Lung (tissue), 12 donors: ENCODE data around the gene GFAP. TPM values are rescaled to one million over a fixed set of nuclear protein-coding genes. Genes with fewer than 3 reads are reported as not detected.

Experiments used
- ATAC-seq: fragments of 200-7000 bp; cut with Tn5 transposase; one replicate; pipeline ENCODE4 v1.9.1; 2020; ENCODE audit warnings: moderate number of reproducible peaks; ENCODE audit not compliant: insufficient read depth, low FRiP score
- DNase-seq, 3 donors: peaks; one replicate each; pipeline ENCODE4 v3.0.0-alpha.2; 2013 to 2017
- H3K27ac ChIP-seq, 2 donors: one replicate each; pipeline ENCODE4 v1.5.1; 2013; ENCODE audit warnings: mild to moderate bottlenecking in 2 of 2, moderate library complexity in 2 of 2, control low read depth in 1 of 2, inconsistent platforms in 1 of 2, low read depth in 1 of 2, low read length in 1 of 2
- H3K27me3 ChIP-seq, 3 donors: one replicate each; pipeline ENCODE4 v1.5.1; 2013; ENCODE audit warnings: low read length in 2 of 3; ENCODE audit not compliant: control insufficient read depth in 3 of 3, insufficient read depth in 3 of 3
- H3K36me3 ChIP-seq, 4 donors: one replicate each; pipeline ENCODE4 v1.5.1; 2013; ENCODE audit warnings: low read length in 4 of 4, mild to moderate bottlenecking in 1 of 4, moderate library complexity in 1 of 4; ENCODE audit not compliant: control insufficient read depth in 4 of 4, insufficient read depth in 4 of 4
- H3K4me1 ChIP-seq, 5 donors: one replicate each; pipeline ENCODE4 v1.5.1; 2013; ENCODE audit warnings: low read length in 5 of 5, mild to moderate bottlenecking in 2 of 5, moderate library complexity in 1 of 5; ENCODE audit not compliant: control insufficient read depth in 5 of 5, insufficient read depth in 5 of 5
- H3K4me3 ChIP-seq: one replicate; pipeline ENCODE4 v1.5.1; 2013; ENCODE audit warnings: mild to moderate bottlenecking, control low read depth, moderate library complexity
- H3K9ac ChIP-seq, 2 donors: one replicate each; pipeline ENCODE4 v1.5.1; 2013; ENCODE audit warnings: low read length in 2 of 2, control low read depth in 1 of 2; ENCODE audit not compliant: insufficient read depth in 1 of 2
- H3K9me3 ChIP-seq, 4 donors: one replicate each; pipeline ENCODE4 v1.5.1; 2013; ENCODE audit warnings: low read length in 3 of 4, mild to moderate bottlenecking in 1 of 4, moderate library complexity in 1 of 4; ENCODE audit not compliant: control insufficient read depth in 4 of 4, insufficient read depth in 3 of 4
- WGBS, 2 donors: extraction: QIAGEN DNeasy Blood & Tissue Kit; methylation state at CpG; one replicate each; pipeline ENCODE4 v1.1.7; 2013; 5-methylcytosine and 5-hydroxymethylcytosine counted together
- polyA plus RNA-seq, 2 donors: library from polyadenylated mRNA; stranded (reverse); fragments of 200-250 nt; gene quantifications; one replicate each; pipeline ENCODE4 v1.2.1, GENCODE V29; 2013
- total RNA-seq, 2 donors: library from RNA; depleted of rRNA in 1 of 2; stranded (reverse); fragments of >200 nt in 1 of 2; gene quantifications; one replicate each; pipeline ENCODE4 v1.2.1, GENCODE V29; 2014 to 2021
- TF ChIP-seq, protein P1 (sequence below): IDR thresholded peaks from 2 replicates; pipeline ENCODE4 v1.5.1; 2012; ENCODE audit warnings: mild to moderate bottlenecking; ENCODE audit errors: control extremely low read depth, extremely low read depth
- donor health status: control.
- donor health status: control.
- donor health status: Bipolar disorder and iron deficiency.
- donor health status: healthy.
- donor health status: DM: yes; HTN: yes; CAD: no.

GFAP gene
- total and polyA plus RNA-seq, 4 donors = 0.25 to 0.88 (median 0.34) TPM

DNA sequence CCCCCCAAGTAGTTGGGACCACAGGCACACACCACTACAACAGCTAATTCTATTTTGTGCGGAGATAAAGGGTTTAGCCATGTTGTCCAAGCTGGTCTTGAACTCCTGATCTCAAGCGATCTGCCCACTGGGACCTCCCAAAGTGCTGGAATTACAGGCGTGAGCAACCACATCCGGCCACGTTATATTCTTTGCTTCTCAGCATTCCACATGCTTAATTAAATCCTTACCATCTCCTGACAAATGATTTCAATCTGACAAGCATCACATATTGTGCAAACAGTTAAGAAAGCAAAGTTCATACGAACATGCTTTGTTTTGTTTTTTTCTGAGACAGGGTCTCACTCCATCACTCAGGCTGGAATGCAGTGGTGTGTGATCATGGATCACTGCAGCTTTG is 49.4 kb downstream of the GFAP start:
- no peaks in the 10 kb centered on the region for H3K27me3 ChIP-seq
- no peak overlapping the region for H3K27ac ChIP-seq
- TF ChIP-seq, protein P1, sequence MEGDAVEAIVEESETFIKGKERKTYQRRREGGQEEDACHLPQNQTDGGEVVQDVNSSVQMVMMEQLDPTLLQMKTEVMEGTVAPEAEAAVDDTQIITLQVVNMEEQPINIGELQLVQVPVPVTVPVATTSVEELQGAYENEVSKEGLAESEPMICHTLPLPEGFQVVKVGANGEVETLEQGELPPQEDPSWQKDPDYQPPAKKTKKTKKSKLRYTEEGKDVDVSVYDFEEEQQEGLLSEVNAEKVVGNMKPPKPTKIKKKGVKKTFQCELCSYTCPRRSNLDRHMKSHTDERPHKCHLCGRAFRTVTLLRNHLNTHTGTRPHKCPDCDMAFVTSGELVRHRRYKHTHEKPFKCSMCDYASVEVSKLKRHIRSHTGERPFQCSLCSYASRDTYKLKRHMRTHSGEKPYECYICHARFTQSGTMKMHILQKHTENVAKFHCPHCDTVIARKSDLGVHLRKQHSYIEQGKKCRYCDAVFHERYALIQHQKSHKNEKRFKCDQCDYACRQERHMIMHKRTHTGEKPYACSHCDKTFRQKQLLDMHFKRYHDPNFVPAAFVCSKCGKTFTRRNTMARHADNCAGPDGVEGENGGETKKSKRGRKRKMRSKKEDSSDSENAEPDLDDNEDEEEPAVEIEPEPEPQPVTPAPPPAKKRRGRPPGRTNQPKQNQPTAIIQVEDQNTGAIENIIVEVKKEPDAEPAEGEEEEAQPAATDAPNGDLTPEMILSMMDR = no peak
- ATAC-seq (no peak), DNase-seq (no peak)
- H3K36me3 ChIP-seq = peaks cover 32 to 54% (median 42%) of the 10 kb centered on the region in 4 donors
- no peak overlapping the region for H3K9ac ChIP-seq
- WGBS, 2 donors = 88 to 90% methylated on average over 6 of the region's 6 CpGs
- no peak overlapping the region for H3K4me3 ChIP-seq
- H3K9me3 ChIP-seq = peaks cover 0 to 2% (median 0%) of the 10 kb centered on the region in 4 donors
- H3K4me1 ChIP-seq = peaks cover 0 to 7% (median 0%) of the 10 kb centered on the region in 5 donors

- no peak overlapping the region for H3K9ac ChIP-seq
- peaks cover 32 to 58% (median 43%) of the 10 kb centered on the region in 4 donors for H3K36me3 ChIP-seq
- no peak overlapping the region for H3K4me3 ChIP-seq
- TF ChIP-seq, protein P1 = peak; percentile 80
- no peaks in the 10 kb centered on the region for H3K27me3 ChIP-seq
- WGBS, 2 donors = 77 to 89% methylated on average over 1 of the region's 1 CpG
- peaks cover 0 to 7% (median 0%) of the 10 kb centered on the region in 5 donors for H3K4me1 ChIP-seq
- ATAC-seq = peak; percentile 82
- DNase-seq = peak; percentile 72 to 85 (median 81)
- H3K27ac ChIP-seq = no peak overlapping the region
- peaks cover 0 to 2% (median 0%) of the 10 kb centered on the region in 4 donors for H3K9me3 ChIP-seq
Observed at GRCh38 chr17:44865231-44865660, 50.1 kb downstream of the GFAP start.

- DNase-seq (no peak), ATAC-seq (no peak)
- Histone ChIP-seq H3K4me3 (no peak overlapping the region), H3K27ac (no peak overlapping the region), H3K9ac (no peak overlapping the region), H3K36me3 (peaks cover 33 to 60% (median 46%) of the 10 kb centered on the region in 4 donors), H3K27me3 (no peaks in the 10 kb centered on the region), H3K9me3 (peaks cover 0 to 2% (median 0%) of the 10 kb centered on the region in 4 donors), H3K4me1 (peaks cover 0 to 7% (median 0%) of the 10 kb centered on the region in 5 donors)
- WGBS, 2 donors = 72 to 83% methylated on average over 10 of the region's 10 CpGs
- TF ChIP-seq, protein P1 = no peak
Observed at GRCh38 chr17:44864831-44865230, 50.5 kb downstream of the GFAP start.
